Ishikawa (cell line): Measurements from ENCODE around the gene BMP15.

Experiments used
- CEBPB ChIP-seq: IDR thresholded peaks from 2 replicates; pipeline ENCODE4 v1.6.1; 2012
- CREB1 ChIP-seq: IDR thresholded peaks from 2 replicates; pipeline ENCODE4 v1.6.1; 2012; ENCODE audit warnings: low read depth
- EGR1 ChIP-seq: IDR thresholded peaks from 2 replicates; pipeline ENCODE4 v1.6.1; 2012
- EP300 ChIP-seq: IDR thresholded peaks from 2 replicates; pipeline ENCODE4 v1.6.1; 2012; ENCODE audit warnings: borderline replicate concordance
- FOXM1 ChIP-seq: IDR thresholded peaks from 2 replicates; pipeline ENCODE4 v1.6.1; 2012; ENCODE audit warnings: low read depth, borderline replicate concordance
- MAX ChIP-seq: IDR thresholded peaks from 2 replicates; pipeline ENCODE4 v1.6.1; 2012
- NFIC ChIP-seq: IDR thresholded peaks from 2 replicates; pipeline ENCODE4 v1.6.1; 2012
- RAD21 ChIP-seq: IDR thresholded peaks from 2 replicates; pipeline ENCODE4 v1.6.1; 2012; ENCODE audit warnings: low read depth
- REST ChIP-seq: IDR thresholded peaks from 2 replicates; pipeline ENCODE4 v1.6.1; 2012; ENCODE audit warnings: low read depth, mild to moderate bottlenecking
- TAF1 ChIP-seq: IDR thresholded peaks from 2 replicates; pipeline ENCODE4 v1.6.1; 2012; ENCODE audit warnings: low read depth, mild to moderate bottlenecking
- TCF12 ChIP-seq: IDR thresholded peaks from 2 replicates; pipeline ENCODE4 v1.6.1; 2012; ENCODE audit warnings: low read depth
- TEAD4 ChIP-seq: IDR thresholded peaks from 2 replicates; pipeline ENCODE4 v1.6.1; 2012
- USF1 ChIP-seq: IDR thresholded peaks from 2 replicates; pipeline ENCODE4 v1.6.1; 2012
- YY1 ChIP-seq: IDR thresholded peaks from 2 replicates; pipeline ENCODE4 v1.6.1; 2012; ENCODE audit warnings: low read depth
- ZBTB7A ChIP-seq: IDR thresholded peaks from 2 replicates; pipeline ENCODE4 v1.6.1; 2012; ENCODE audit warnings: low read depth

Gene BMP15

GRCh38 chrX:50953832-50954231 lies 43.3 kb downstream of the BMP15 start:
- no peak for TF ChIP-seq ZBTB7A
- TF ChIP-seq EP300: no peak
- no peak for TF ChIP-seq CREB1
- no peak for TF ChIP-seq CEBPB
- no peak for TF ChIP-seq YY1
- no peak for TF ChIP-seq MAX
- TF ChIP-seq TCF12: no peak
- no peak for TF ChIP-seq FOXM1
- no peak for TF ChIP-seq USF1
- TF ChIP-seq TEAD4: no peak
- no peak for TF ChIP-seq REST
- no peak for TF ChIP-seq TAF1
- no peak for TF ChIP-seq EGR1

GRCh38 chrX:50962156-50962555 lies 51.6 kb downstream of the BMP15 start:
- TF ChIP-seq NFIC (no peak), YY1 (no peak), MAX (no peak), FOXM1 (no peak), TAF1 (no peak), USF1 (no peak), ZBTB7A (no peak), CREB1 (no peak), REST (no peak), EP300 (no peak), TEAD4 (no peak), RAD21 (no peak), EGR1 (no peak), TCF12 (no peak), CEBPB (no peak)

GRCh38 chrX:50963842-50964241 lies 53.3 kb downstream of the BMP15 start:
- no peak for TF ChIP-seq FOXM1
- no peak for TF ChIP-seq TEAD4
- TF ChIP-seq USF1: no peak
- no peak for TF ChIP-seq REST
- no peak for TF ChIP-seq MAX
- no peak for TF ChIP-seq TCF12
